SK-N-MC (cell line): ENCODE results near the gene UNC93B1.

Experiments
- EZH2 ChIP-seq: fragments of 200-600 bp; sonication (generic); IDR thresholded peaks from one replicate; pipeline ENCODE4 v1.6.1; 2017; ENCODE audit warnings: antibody characterized with exemption
- FOXP2 ChIP-seq: optimal IDR thresholded peaks from 2 replicates; pipeline ENCODE3; 2011; ENCODE audit warnings: mild to moderate bottlenecking, moderate library complexity; ENCODE audit not compliant: insufficient read depth; ENCODE audit errors: extremely low read length, control extremely low read depth

DNA sequence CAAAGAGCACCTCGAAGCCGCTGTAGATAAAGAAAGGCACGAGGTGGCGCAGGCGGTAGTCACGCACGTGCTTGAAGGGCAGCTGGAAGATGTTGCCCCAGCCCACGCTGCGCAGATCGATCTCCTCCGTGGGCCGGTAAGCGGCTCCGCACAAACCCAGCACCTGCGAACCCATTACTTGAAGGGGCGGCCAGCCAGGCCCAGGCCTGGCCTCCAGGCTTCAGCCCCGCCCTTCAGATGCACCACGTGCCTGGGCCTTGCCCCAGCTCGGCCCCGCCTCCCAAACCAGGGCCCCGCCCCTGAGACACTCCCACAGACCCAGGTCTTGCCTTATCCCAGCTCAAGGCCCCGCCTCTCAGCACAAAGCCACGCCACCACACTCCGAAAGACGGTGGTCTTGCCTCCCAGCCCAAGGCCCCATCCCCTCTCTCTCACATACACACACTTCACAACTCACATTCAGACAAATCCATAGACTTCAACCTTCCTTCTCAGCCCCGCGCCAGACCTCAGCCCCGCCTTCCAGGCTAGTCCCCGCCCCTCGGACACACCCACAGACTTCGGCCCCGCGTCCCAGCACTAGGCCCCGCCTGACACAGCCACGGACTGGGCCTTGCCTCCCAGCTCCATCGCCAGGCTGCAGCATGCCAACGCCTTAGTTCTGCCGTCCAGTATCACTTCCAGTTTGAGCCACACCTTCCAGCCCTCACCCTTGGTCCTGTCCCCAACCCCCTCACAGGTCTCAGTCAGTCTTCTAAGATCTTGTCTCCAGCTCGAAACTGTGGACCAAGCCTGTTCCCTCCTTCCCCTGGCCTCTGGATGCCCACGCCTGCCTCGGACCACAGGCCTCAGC, 7.0 kb downstream of the UNC93B1 start:
- TF ChIP-seq EZH2, result no peak
- no peak for TF ChIP-seq FOXP2
